K562 (cell line): ENCODE measurements around the gene MAGI1. TPM values are rescaled to one million over a fixed set of nuclear protein-coding genes. Genes with fewer than 3 reads are reported as not detected.

Experiments used
- ATAC-seq: fragments of 200-7000 bp; cut with Tn5 transposase; 3 replicates; pipeline ENCODE4 v1.9.1; 2020; ENCODE audit warnings: moderate library complexity
- BruUV-seq: library from RNA; stranded (reverse); fragments of 400-500 nt; replicated peaks from 2 replicates; lab custom pipeline; 2021; lab: Mats Ljungman, UMichigan
- CTCF ChIA-PET: fragments of 300-600 bp; formaldehyde crosslinking; extraction: SDS; loops from one replicate; lab custom pipeline; 2021; ENCODE audit warnings: low intra/inter-chr PET ratio; lab: Yijun Ruan, JAX
- POLR2A ChIA-PET: fragments of 300-600, 350-650 bp; sonication (Branson Sonifier 250); formaldehyde crosslinking; extraction: SDS; loops from one replicate; lab custom pipeline; 2021; ENCODE audit warnings: antibody characterized with exemption, inconsistent platforms; lab: Yijun Ruan, JAX
- DNase-seq, 4 experiments: peaks; one replicate each; pipeline versions ENCODE4 v3.0.0 to v3.0.0-alpha.2; 2011 to 2018; ENCODE audit warnings: low spot score in 3 of 4, mixed read lengths in 3 of 4; ENCODE audit errors: extremely low read depth in 1 of 4
- FAIRE-seq: peaks from 2 replicates; lab custom pipeline; 2011; peaks lifted over from hg19 to GRCh38; lab: Jason Lieb, UNC
- H2AFZ ChIP-seq: 2 replicates; pipeline ENCODE4 v1.6.0; 2011; ENCODE audit warnings: low read depth, low read length, control low read depth, inconsistent platforms
- H3K27ac ChIP-seq: fragments of 200-600 bp; 3 replicates; pipeline ENCODE4 v1.8.0; 2011; ENCODE audit warnings: low read depth, mild to moderate bottlenecking, control low read depth, inconsistent platforms, low read length, moderate library complexity, mixed read lengths; ENCODE audit errors: extremely low read depth
- H3K27me3 ChIP-seq, 2 experiments: fragments of 300-600 bp in 1 of 2; 2 replicates in 1 of 2; 3 replicates in 1 of 2; pipeline versions ENCODE4 v1.6.0 to v1.8.0; 2011; ENCODE audit warnings: inconsistent platforms in 2 of 2, low read length in 2 of 2, mild to moderate bottlenecking in 1 of 2, mixed read lengths in 1 of 2, moderate library complexity in 1 of 2; ENCODE audit not compliant: control insufficient read depth in 2 of 2, insufficient read depth in 2 of 2
- H3K36me3 ChIP-seq: fragments of 300-600 bp; 3 replicates; pipeline ENCODE4 v1.8.0; 2011; ENCODE audit warnings: mild to moderate bottlenecking, low read length, inconsistent platforms; ENCODE audit not compliant: control insufficient read depth, insufficient read depth
- H3K4me1 ChIP-seq, 2 experiments: fragments of 200-600 bp in 1 of 2; replicated peaks in 1 of 2; 2 replicates in 1 of 2; 3 replicates in 1 of 2; pipeline versions ENCODE4 v1.5.1 to v1.8.0; 2011; ENCODE audit warnings: inconsistent platforms in 2 of 2, low read length in 2 of 2, mild to moderate bottlenecking in 1 of 2, mixed read lengths in 1 of 2, moderate library complexity in 1 of 2; ENCODE audit not compliant: control insufficient read depth in 2 of 2, insufficient read depth in 2 of 2
- H3K4me2 ChIP-seq: 2 replicates; pipeline ENCODE4 v1.6.1; 2011; ENCODE audit warnings: low read length, control low read depth, inconsistent platforms, mixed read lengths; ENCODE audit not compliant: insufficient read depth
- H3K4me3 ChIP-seq: fragments of 200-600 bp; sonication (generic), shearing (Covaris generic); 2 replicates; pipeline ENCODE4 v1.5.1; 2016; ENCODE audit warnings: control low read depth, inconsistent platforms
- H3K79me2 ChIP-seq: fragments of 200-600 bp; 3 replicates; pipeline ENCODE4 v1.8.0; 2011; ENCODE audit warnings: low read length, inconsistent platforms; ENCODE audit not compliant: control insufficient read depth, insufficient read depth
- H3K9ac ChIP-seq, 2 experiments: 2 replicates each; pipeline versions ENCODE4 v1.6.0 to v1.6.1; 2011; ENCODE audit warnings: low read depth in 2 of 2, low read length in 2 of 2, control low read depth in 1 of 2, inconsistent platforms in 1 of 2, mild to moderate bottlenecking in 1 of 2, mixed read lengths in 1 of 2; ENCODE audit not compliant: insufficient read depth in 1 of 2
- H3K9me1 ChIP-seq: one replicate; pipeline ENCODE4 v1.6.0; 2011; ENCODE audit warnings: inconsistent platforms, mild to moderate bottlenecking, low read length, moderate library complexity; ENCODE audit not compliant: control insufficient read depth, insufficient read depth
- H3K9me3 ChIP-seq: replicated peaks from 2 replicates; pipeline ENCODE4 v1.5.1; 2011; ENCODE audit warnings: low read depth, low read length, inconsistent platforms; ENCODE audit not compliant: control insufficient read depth, insufficient read depth
- H4K20me1 ChIP-seq: replicated peaks from 2 replicates; pipeline ENCODE4 v1.6.1; 2011; ENCODE audit warnings: low read length, inconsistent platforms, mixed read lengths; ENCODE audit not compliant: control insufficient read depth, insufficient read depth
- CREBBP ChIP-seq: IDR thresholded peaks from one replicate; pipeline ENCODE4 v1.6.1; 2012; ENCODE audit warnings: low read depth, mild to moderate bottlenecking, control low read depth, inconsistent platforms, low read length
- DNMT1 ChIP-seq: fragments of 450-650 bp; IDR thresholded peaks from 2 replicates; pipeline ENCODE4 v1.6.1; 2016; ENCODE audit warnings: antibody characterized with exemption, mild to moderate bottlenecking
- ESRRA ChIP-seq: fragments of 450-650 bp; IDR thresholded peaks from 2 replicates; pipeline ENCODE4 v1.6.1; 2014; ENCODE audit warnings: low read depth, mild to moderate bottlenecking, moderate library complexity, borderline replicate concordance
- FOXK2 ChIP-seq, 2 experiments: fragments of 450-650 bp; IDR thresholded peaks in 1 of 2; conservative IDR thresholded peaks in 1 of 2; 2 replicates each; pipeline ENCODE4 v1.6.1; 2016; ENCODE audit warnings: low read depth in 2 of 2, mild to moderate bottlenecking in 1 of 2
- HMGN3 ChIP-seq: IDR thresholded peaks from 2 replicates; pipeline ENCODE4 v1.6.1; 2011; ENCODE audit warnings: borderline replicate concordance, low read depth, mild to moderate bottlenecking, mixed read lengths, low read length; ENCODE audit not compliant: insufficient read length; ENCODE audit errors: extremely low read depth
- ILK ChIP-seq: fragments of 450-650 bp; IDR thresholded peaks from 2 replicates; pipeline ENCODE4 v1.6.1; 2016; ENCODE audit warnings: missing genetic modification characterization, low read depth, mild to moderate bottlenecking, missing compliant biosample characterization, moderate library complexity, borderline replicate concordance
- MYBL2 ChIP-seq, 2 experiments: fragments of 450-650 bp in 1 of 2; sonication (generic) in 1 of 2; formaldehyde crosslinking in 1 of 2; IDR thresholded peaks; 2 replicates each; pipeline versions ENCODE4 v1.6.1 to v1.8.1; 2017 to 2022; ENCODE audit warnings: borderline replicate concordance in 1 of 2, inconsistent platforms in 1 of 2, low read depth in 1 of 2, mild to moderate bottlenecking in 1 of 2, missing genetic modification reagents in 1 of 2, moderate library complexity in 1 of 2
- NBN ChIP-seq: fragments of 450-650 bp; IDR thresholded peaks from 2 replicates; pipeline ENCODE4 v1.6.1; 2016; ENCODE audit warnings: low read depth, mild to moderate bottlenecking
- WGBS: fragments of 100-300 bp; shearing (Covaris generic); methylation state at CpG from one replicate; pipeline ENCODE4 v1.1.6; 2016; ENCODE audit warnings: low coverage, mixed read lengths; ENCODE audit not compliant: insufficient coverage; ENCODE audit errors: missing lambda C conversion rate; 5-methylcytosine and 5-hydroxymethylcytosine counted together
- in situ Hi-C: fragments of 300-500 bp; cut with MboI; formaldehyde crosslinking; loops from 4 replicates; pipeline ENCODE4 v1.15.0; 2018; ENCODE audit warnings: inconsistent platforms, mixed read lengths
- intact Hi-C: fragments of 100-400 bp; cut with micrococcal nuclease; formaldehyde crosslinking; loops from 2 replicates; pipeline ENCODE4 v1.14.2; 2022
- polyA plus RNA-seq, 8 experiments: library from polyadenylated mRNA; depleted of rRNA in 4 of 8; stranded (reverse) in 5 of 8; unstranded in 3 of 8; fragments of >200 nt; fragmentation: Nextera tagmentation in 2 of 8; fragmentation: Illumina TruSeq in 1 of 8; extraction: Ambion mirVana in 2 of 8; extraction: Trizol in 1 of 8; gene quantifications; 2 replicates each; pipeline versions ENCODE4 v1.2.1 to v1.2.3, GENCODE V29; 2011 to 2014; ENCODE audit warnings: inconsistent platforms in 1 of 8, missing spikeins in 1 of 8
- total RNA-seq, 7 experiments: library from RNA; depleted of rRNA in 6 of 7; stranded (reverse); fragments of >200 nt in 6 of 7; fragmentation: Illumina TruSeq in 2 of 7; extraction: Trizol in 2 of 7; gene quantifications; 2 replicates each; pipeline versions ENCODE4 v1.2.1 to v1.2.3, GENCODE V29; 2011 to 2021; ENCODE audit warnings: low replicate concordance in 1 of 7
- TF ChIP-seq, protein P1 (sequence below): fragments of 250-450 bp; sonication (Bioruptor Pico); IDR thresholded peaks from 2 replicates; pipeline ENCODE4 v1.9.0; 2021; ENCODE audit warnings: mild to moderate bottlenecking, inconsistent platforms
- TF ChIP-seq, protein P2 (sequence below), 2 experiments: IDR thresholded peaks; 2 replicates each; pipeline ENCODE4 v1.6.1; 2012; ENCODE audit warnings: improper control_type of control experiment in 2 of 2, low read depth in 2 of 2, low read length in 2 of 2, borderline replicate concordance in 1 of 2
- TF ChIP-seq, protein P3 (sequence below), 2 experiments: IDR thresholded peaks in 1 of 2; conservative IDR thresholded peaks in 1 of 2; 2 replicates each; pipeline ENCODE4 v1.6.1; 2016; ENCODE audit warnings: low read depth in 2 of 2, mild to moderate bottlenecking in 1 of 2, missing compliant biosample characterization in 1 of 2, missing genetic modification characterization in 1 of 2, moderate library complexity in 1 of 2

MAGI1 gene
- total and polyA plus RNA-seq, 9 of the 15 experiments (the other 6 are each of a cell fraction or from before 2014, with no cell fraction given), result 7.8 to 59.4 (median 43.2) TPM

DNA sequence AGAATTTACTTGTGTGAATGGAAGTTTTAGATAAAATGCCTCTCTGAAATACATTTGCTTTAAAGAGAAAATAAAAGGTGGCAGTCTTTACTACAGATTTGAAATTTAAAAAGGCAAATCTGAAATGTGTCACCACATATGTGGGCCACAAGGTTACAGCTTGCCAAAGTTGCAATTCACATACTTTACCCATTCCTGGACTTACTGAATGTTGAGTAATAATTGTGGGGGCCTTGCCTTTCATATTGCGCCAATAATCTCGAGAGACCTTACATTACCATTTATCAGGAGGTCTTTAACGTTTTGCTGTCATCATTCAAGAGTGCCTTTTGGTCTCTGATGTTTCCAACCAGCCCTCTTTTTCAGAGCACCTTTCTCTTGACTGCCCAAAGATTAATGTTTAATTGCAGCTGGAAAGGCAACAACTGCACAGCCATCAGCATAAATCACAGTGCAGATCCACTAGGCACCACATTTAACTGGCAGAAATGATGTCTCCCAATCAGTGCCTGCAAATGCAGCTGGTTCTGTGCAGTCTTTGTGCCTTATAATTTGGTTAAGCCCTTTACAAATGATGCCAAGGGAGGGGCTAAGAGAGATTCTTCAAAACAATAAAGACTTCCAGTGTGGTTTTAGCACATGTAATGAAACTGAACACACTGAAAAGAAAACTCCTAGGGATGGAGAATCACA lies 206.8 kb downstream of the MAGI1 start:
- Histone ChIP-seq H3K9ac (no peak overlapping the region), H3K9me3 (no peaks in the 10 kb centered on the region), H3K4me1 (no peaks in the 10 kb centered on the region), H3K9me1 (no peaks in the 10 kb centered on the region), H3K27me3 (no peaks in the 10 kb centered on the region), H3K79me2 (no peaks in the 10 kb centered on the region), H3K4me2 (no peak overlapping the region), H2AFZ (no peak overlapping the region), H3K4me3 (no peak overlapping the region), H4K20me1 (no peaks in the 10 kb centered on the region), H3K36me3 (no peaks in the 10 kb centered on the region), H3K27ac (no peak overlapping the region)
- in situ Hi-C loops, result no loop called here
- DNase-seq (no peak), FAIRE-seq (no peak), ATAC-seq (no peak)
- ChIA-PET CTCF (no interaction called here), POLR2A (no interaction called here)
- intact Hi-C loops, result no loop called here
- 0% methylated on average over 3 of the region's 3 CpGs for WGBS
- BruUV-seq, result no TSS peak
- TF ChIP-seq ILK (tag), result no peak
- no peak for TF ChIP-seq HMGN3
- TF ChIP-seq NBN, result no peak
- no peak for TF ChIP-seq CREBBP
- TF ChIP-seq, protein P1, sequence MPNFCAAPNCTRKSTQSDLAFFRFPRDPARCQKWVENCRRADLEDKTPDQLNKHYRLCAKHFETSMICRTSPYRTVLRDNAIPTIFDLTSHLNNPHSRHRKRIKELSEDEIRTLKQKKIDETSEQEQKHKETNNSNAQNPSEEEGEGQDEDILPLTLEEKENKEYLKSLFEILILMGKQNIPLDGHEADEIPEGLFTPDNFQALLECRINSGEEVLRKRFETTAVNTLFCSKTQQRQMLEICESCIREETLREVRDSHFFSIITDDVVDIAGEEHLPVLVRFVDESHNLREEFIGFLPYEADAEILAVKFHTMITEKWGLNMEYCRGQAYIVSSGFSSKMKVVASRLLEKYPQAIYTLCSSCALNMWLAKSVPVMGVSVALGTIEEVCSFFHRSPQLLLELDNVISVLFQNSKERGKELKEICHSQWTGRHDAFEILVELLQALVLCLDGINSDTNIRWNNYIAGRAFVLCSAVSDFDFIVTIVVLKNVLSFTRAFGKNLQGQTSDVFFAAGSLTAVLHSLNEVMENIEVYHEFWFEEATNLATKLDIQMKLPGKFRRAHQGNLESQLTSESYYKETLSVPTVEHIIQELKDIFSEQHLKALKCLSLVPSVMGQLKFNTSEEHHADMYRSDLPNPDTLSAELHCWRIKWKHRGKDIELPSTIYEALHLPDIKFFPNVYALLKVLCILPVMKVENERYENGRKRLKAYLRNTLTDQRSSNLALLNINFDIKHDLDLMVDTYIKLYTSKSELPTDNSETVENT (CRISPR knock-in tag), result no peak
- TF ChIP-seq DNMT1, result no peak
- no peak for TF ChIP-seq MYBL2 (IDR thresholded peaks at IDR 0.05; ENCODE audit: low read depth)
- no peak for TF ChIP-seq MYBL2 (CRISPR knock-in tag; IDR thresholded peaks at IDR 0.05; ENCODE audit: borderline replicate concordance)
- TF ChIP-seq, protein P2, sequence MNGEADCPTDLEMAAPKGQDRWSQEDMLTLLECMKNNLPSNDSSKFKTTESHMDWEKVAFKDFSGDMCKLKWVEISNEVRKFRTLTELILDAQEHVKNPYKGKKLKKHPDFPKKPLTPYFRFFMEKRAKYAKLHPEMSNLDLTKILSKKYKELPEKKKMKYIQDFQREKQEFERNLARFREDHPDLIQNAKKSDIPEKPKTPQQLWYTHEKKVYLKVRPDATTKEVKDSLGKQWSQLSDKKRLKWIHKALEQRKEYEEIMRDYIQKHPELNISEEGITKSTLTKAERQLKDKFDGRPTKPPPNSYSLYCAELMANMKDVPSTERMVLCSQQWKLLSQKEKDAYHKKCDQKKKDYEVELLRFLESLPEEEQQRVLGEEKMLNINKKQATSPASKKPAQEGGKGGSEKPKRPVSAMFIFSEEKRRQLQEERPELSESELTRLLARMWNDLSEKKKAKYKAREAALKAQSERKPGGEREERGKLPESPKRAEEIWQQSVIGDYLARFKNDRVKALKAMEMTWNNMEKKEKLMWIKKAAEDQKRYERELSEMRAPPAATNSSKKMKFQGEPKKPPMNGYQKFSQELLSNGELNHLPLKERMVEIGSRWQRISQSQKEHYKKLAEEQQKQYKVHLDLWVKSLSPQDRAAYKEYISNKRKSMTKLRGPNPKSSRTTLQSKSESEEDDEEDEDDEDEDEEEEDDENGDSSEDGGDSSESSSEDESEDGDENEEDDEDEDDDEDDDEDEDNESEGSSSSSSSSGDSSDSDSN (IDR thresholded peaks at IDR 0.05; ENCODE audit: borderline replicate concordance in 1 of 2, low read depth in 2 of 2, low read length in 2 of 2), result no peak
- TF ChIP-seq, protein P3, sequence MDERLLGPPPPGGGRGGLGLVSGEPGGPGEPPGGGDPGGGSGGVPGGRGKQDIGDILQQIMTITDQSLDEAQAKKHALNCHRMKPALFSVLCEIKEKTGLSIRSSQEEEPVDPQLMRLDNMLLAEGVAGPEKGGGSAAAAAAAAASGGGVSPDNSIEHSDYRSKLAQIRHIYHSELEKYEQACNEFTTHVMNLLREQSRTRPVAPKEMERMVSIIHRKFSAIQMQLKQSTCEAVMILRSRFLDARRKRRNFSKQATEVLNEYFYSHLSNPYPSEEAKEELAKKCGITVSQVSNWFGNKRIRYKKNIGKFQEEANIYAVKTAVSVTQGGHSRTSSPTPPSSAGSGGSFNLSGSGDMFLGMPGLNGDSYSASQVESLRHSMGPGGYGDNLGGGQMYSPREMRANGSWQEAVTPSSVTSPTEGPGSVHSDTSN (CRISPR knock-in tag; IDR thresholded peaks at IDR 0.05; ENCODE audit: low read depth), result no peak
- TF ChIP-seq, protein P3 (tag; conservative IDR thresholded peaks at IDR 0.05; ENCODE audit: low read depth), result no peak
- TF ChIP-seq ESRRA, result no peak
- no peak for TF ChIP-seq FOXK2 (conservative IDR thresholded peaks at IDR 0.05 in 1 of 2, IDR thresholded peaks at IDR 0.05 in 1 of 2; ENCODE audit: low read depth in 2 of 2)
